ENCODE data around the gene AHNAK. TPM values are rescaled to one million over a fixed set of nuclear protein-coding genes. Genes with fewer than 3 reads are reported as not detected.
A peak's percentile ranks its signal among the peaks of the same experiment; 100 is the strongest.

Gene AHNAK
- total RNA-seq, 4 donors from 2014 or later, result 571 to 1,016 (median 697) TPM

DNA sequence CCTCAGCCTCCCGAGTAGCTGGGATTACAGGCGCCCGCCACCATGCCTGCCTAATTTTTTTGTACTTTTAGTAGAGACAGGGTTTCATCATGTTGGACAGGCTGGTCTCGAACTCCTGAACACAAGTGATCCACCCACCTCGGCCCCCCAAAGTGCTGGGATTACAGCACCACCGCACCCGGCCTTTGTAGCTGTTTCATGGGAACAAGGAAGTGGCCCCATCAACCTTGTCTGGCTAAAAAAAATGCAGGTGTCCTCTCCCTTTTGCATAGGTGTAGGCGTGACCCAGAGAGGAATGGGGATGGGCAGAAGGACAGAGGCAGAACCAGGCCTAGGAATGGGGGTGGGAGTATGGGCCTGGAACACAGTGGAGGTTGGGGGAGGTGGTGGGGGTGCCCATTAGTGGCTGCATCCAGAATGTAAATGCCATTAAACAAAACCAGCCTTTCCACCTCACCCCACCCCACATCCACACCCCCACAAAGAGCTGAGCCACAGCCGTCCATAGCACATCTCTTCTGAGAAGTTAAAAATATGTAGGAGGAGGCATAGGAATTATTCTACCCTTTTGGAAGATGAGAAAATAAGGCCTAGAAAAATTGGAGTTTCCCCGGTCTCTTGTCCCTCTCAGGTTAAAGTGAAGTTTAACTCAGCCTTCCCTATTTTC is 150.6 kb downstream of the AHNAK start:
- H3K27me3 ChIP-seq, result no peaks in the 10 kb centered on the region
- no peak for DNase-seq
- H3K27ac ChIP-seq, result no peak overlapping the region
- no peak overlapping the region for H3K4me3 ChIP-seq
- no peaks in the 10 kb centered on the region for H3K9me3 ChIP-seq
- H3K36me3 ChIP-seq, result no peaks in the 10 kb centered on the region
- peaks cover 0 to 35% (median 0%) of the 10 kb centered on the region in 4 donors for H3K4me1 ChIP-seq
- TF ChIP-seq POLR2A (IDR thresholded peaks at IDR 0.05), result no peak
- TF ChIP-seq, protein P1, sequence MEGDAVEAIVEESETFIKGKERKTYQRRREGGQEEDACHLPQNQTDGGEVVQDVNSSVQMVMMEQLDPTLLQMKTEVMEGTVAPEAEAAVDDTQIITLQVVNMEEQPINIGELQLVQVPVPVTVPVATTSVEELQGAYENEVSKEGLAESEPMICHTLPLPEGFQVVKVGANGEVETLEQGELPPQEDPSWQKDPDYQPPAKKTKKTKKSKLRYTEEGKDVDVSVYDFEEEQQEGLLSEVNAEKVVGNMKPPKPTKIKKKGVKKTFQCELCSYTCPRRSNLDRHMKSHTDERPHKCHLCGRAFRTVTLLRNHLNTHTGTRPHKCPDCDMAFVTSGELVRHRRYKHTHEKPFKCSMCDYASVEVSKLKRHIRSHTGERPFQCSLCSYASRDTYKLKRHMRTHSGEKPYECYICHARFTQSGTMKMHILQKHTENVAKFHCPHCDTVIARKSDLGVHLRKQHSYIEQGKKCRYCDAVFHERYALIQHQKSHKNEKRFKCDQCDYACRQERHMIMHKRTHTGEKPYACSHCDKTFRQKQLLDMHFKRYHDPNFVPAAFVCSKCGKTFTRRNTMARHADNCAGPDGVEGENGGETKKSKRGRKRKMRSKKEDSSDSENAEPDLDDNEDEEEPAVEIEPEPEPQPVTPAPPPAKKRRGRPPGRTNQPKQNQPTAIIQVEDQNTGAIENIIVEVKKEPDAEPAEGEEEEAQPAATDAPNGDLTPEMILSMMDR (IDR thresholded peaks at IDR 0.05), result no peak

DNA sequence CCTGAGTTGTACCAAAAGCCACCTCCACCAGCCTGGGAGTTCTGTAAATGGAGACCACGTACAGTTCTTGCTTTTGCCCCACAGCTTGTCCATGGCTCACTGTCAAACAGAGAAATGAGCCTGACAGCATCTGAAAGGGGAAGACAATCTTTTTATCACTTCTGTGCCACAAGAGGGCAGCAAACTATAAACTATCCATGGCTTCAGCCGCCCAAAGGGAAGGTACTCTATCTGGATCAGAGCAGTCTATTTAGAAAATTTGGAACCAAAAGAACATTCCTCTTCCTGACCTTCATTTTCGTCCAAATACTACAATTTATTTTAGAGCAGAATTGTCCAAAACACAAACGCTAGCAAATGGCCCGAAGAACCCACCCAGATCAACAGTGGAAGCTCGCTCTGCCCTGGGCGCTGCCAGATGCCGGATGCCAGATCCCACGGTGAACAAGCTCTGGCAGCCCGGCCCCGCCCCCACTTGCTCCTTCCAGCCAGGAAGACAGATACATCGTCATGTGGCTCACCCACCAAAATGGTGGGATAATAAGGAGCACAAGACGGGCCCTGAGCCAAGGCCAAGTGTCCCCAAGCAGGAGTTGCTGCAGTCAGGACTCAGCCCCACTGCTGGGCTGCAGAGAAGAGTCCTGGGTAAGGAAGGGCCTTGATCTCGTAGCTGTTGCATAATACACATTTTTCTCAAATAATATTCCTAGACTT is 151.6 kb downstream of the AHNAK start:
- Histone ChIP-seq H3K4me1 (peaks cover 0 to 24% (median 0%) of the 10 kb centered on the region in 4 donors), H3K9me3 (no peaks in the 10 kb centered on the region), H3K36me3 (no peaks in the 10 kb centered on the region), H3K27ac (peak overlapping the region in 2 of 4 donors; percentile 58 to 59), H3K4me3 (peak overlapping the region in 2 of 4 donors; percentile 0 to 9), H3K27me3 (no peaks in the 10 kb centered on the region)
- peak; percentile 35 to 84 (median 65) for DNase-seq
- no peak for TF ChIP-seq POLR2A (IDR thresholded peaks at IDR 0.05)
- TF ChIP-seq, protein P1 (IDR thresholded peaks at IDR 0.05), result peak; percentile 42 to 81 (median 78)

- DNase-seq, result no peak
These were observed 152.9 kb downstream of the AHNAK start for GRCh38 chr11:62393735-62394134.

GRCh38 chr11:62393061-62393611 is 153.5 kb downstream of the AHNAK start:
- no peak for DNase-seq
- H3K4me3 ChIP-seq, result no peak overlapping the region
- H3K27ac ChIP-seq, result no peak overlapping the region
- peaks cover 0 to 7% (median 0%) of the 10 kb centered on the region in 4 donors for H3K4me1 ChIP-seq
- no peaks in the 10 kb centered on the region for H3K9me3 ChIP-seq
- no peaks in the 10 kb centered on the region for H3K27me3 ChIP-seq
- no peak for TF ChIP-seq POLR2A (IDR thresholded peaks at IDR 0.05)
- TF ChIP-seq, protein P1 (IDR thresholded peaks at IDR 0.05), result peak in 3 of 6 experiments; percentile 24 to 33 (median 32)
- H3K36me3 ChIP-seq, result no peaks in the 10 kb centered on the region

More at GRCh38 chr11:62393735-62394134, 152.9 kb downstream of the AHNAK start:
- H3K4me1 ChIP-seq, result peaks cover 0 to 12% (median 0%) of the 10 kb centered on the region in 4 donors
- H3K36me3 ChIP-seq, result no peaks in the 10 kb centered on the region
- no peaks in the 10 kb centered on the region for H3K27me3 ChIP-seq
- TF ChIP-seq POLR2A (IDR thresholded peaks at IDR 0.05), result no peak
- TF ChIP-seq, protein P1 (IDR thresholded peaks at IDR 0.05), result no peak
- no peak overlapping the region for H3K4me3 ChIP-seq
- H3K27ac ChIP-seq, result no peak overlapping the region
- H3K9me3 ChIP-seq, result no peaks in the 10 kb centered on the region

DNA sequence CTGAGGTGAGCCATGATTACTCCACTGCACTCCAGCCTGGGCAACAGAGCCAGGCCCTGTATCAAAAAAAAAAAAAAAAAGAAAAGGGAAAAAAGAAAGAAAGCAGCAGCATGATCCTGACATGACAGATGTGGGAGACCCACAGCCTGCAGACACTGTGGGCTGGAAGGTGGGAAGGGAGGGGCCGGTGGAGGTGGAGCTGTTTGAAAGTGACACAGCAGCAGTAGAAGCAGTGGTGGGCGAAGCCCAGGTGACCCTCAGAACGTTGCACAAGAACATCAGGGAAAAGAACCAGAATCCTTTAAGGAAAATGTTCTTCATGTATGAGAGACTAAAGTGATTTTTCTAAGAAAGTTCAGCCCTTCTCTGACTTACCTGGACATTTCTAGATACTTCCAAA is 154.1 kb downstream of the AHNAK start:
- peaks cover 0 to 5% (median 0%) of the 10 kb centered on the region in 4 donors for H3K4me1 ChIP-seq
- TF ChIP-seq POLR2A (IDR thresholded peaks at IDR 0.05), result no peak
- TF ChIP-seq, protein P1 (IDR thresholded peaks at IDR 0.05), result no peak
- H3K27me3 ChIP-seq, result no peaks in the 10 kb centered on the region
- H3K36me3 ChIP-seq, result no peaks in the 10 kb centered on the region
- no peak overlapping the region for H3K27ac ChIP-seq
- no peak for DNase-seq
- no peak overlapping the region for H3K4me3 ChIP-seq
- no peaks in the 10 kb centered on the region for H3K9me3 ChIP-seq

All from Peyer's patch (tissue), 4 donors.